ENCODE data around the gene SMC4. TPM values are rescaled to one million over a fixed set of nuclear protein-coding genes. Genes with fewer than 3 reads are reported as not detected.
A peak's percentile ranks its signal among the peaks of the same experiment; 100 is the strongest.

SMC4 gene
- total RNA-seq, 1 donor from 2014 or later = 34.1 TPM

DNA sequence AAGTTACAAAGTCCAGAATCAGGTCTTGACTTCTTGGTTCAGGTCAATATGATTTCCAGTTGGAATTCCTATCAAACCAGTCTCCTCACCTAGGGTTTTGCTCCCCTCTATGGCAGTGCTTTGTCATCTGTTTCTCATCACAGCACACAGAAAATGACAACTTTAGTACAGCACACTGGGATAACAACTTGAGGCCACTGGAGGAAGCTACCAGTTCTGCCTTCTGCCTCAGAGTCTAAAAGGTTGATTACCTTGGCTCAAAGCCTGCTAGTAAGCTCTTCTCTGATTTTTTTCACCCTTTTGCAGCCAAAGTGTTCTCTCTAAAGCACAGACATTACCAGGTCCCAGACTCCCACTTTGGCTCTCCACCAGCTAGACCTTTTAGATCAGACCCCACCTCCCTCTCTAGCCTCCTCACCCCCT is 75.0 kb downstream of the SMC4 start:
- peak overlapping the region; percentile 9 for H3K4me3 ChIP-seq (ENCODE audit: insufficient read depth, low read depth, low read length)
- no peaks in the 10 kb centered on the region for H4K20me1 ChIP-seq (ENCODE audit: insufficient read depth, low read length)
- H3K36me3 Mint-ChIP-seq (ENCODE audit: low read depth, unreplicated experiment) = no peaks in the 10 kb centered on the region
- H2AFZ ChIP-seq (ENCODE audit: low read depth, low read length) = no peak overlapping the region
- no peak overlapping the region for H3K4me3 Mint-ChIP-seq (ENCODE audit: unreplicated experiment)
- H3K27me3 ChIP-seq (ENCODE audit: insufficient read depth, low read length) = no peaks in the 10 kb centered on the region
- no peaks in the 10 kb centered on the region for H3K79me2 ChIP-seq (ENCODE audit: insufficient read depth, low read length)
- peak overlapping the region; percentile 79 for H3K4me2 ChIP-seq (ENCODE audit: low read length)
- H3K4me1 Mint-ChIP-seq (ENCODE audit: low read depth, unreplicated experiment) = peaks cover 8% of the 10 kb centered on the region
- peak overlapping the region; percentile 87 for H3K27ac ChIP-seq (ENCODE audit: low read depth, low read length)
- H3K27me3 Mint-ChIP-seq (ENCODE audit: low read depth, unreplicated experiment) = no peaks in the 10 kb centered on the region
- peaks cover 19% of the 10 kb centered on the region for H3K9me3 Mint-ChIP-seq (ENCODE audit: unreplicated experiment)
- FAIRE-seq (peak; percentile 13), DNase-seq (ENCODE audit: low read depth) (peak; percentile 64)
- no peak overlapping the region for H3K27ac Mint-ChIP-seq (ENCODE audit: unreplicated experiment)
- peaks cover 9% of the 10 kb centered on the region for H3K9me3 ChIP-seq (ENCODE audit: insufficient read depth, low read depth, low read length)
- H3K4me1 ChIP-seq (ENCODE audit: insufficient read depth, low read length) = peaks cover 48% of the 10 kb centered on the region
- no peak for TF ChIP-seq EZH2 (IDR thresholded peaks at IDR 0.05; ENCODE audit: insufficient read depth, low read length)
- TF ChIP-seq, protein P1, sequence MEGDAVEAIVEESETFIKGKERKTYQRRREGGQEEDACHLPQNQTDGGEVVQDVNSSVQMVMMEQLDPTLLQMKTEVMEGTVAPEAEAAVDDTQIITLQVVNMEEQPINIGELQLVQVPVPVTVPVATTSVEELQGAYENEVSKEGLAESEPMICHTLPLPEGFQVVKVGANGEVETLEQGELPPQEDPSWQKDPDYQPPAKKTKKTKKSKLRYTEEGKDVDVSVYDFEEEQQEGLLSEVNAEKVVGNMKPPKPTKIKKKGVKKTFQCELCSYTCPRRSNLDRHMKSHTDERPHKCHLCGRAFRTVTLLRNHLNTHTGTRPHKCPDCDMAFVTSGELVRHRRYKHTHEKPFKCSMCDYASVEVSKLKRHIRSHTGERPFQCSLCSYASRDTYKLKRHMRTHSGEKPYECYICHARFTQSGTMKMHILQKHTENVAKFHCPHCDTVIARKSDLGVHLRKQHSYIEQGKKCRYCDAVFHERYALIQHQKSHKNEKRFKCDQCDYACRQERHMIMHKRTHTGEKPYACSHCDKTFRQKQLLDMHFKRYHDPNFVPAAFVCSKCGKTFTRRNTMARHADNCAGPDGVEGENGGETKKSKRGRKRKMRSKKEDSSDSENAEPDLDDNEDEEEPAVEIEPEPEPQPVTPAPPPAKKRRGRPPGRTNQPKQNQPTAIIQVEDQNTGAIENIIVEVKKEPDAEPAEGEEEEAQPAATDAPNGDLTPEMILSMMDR (IDR thresholded peaks at IDR 0.05; ENCODE audit: insufficient read depth, low read depth, low read length) = no peak
- H3K9ac ChIP-seq (ENCODE audit: low read length) = peak overlapping the region; percentile 47
- H3K36me3 ChIP-seq (ENCODE audit: insufficient read depth, low read length) = no peaks in the 10 kb centered on the region

DNA sequence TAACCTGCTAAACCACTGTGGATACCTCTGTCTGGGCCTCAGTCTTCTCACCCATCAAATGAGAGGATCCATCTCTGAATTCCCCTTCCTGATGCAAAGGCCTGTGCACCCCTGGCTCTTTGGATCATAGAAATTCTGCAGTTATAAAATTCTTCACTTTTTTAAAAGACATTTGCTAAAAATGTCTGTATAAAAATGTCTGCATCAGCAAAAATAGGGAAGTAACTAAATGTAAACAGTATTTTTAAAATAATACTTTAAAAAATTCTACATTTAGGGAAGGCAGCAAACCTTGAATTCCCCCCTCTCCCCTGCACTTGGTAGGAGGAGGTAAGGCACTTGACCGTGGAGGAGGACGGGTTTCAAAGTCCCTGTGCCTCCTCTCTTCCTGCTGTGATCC is 75.7 kb downstream of the SMC4 start:
- Histone ChIP-seq H2AFZ (ENCODE audit: low read depth, low read length) (no peak overlapping the region), H3K27ac (ENCODE audit: low read depth, low read length) (peak overlapping the region; percentile 87), H3K36me3 (ENCODE audit: insufficient read depth, low read length) (no peaks in the 10 kb centered on the region), H3K79me2 (ENCODE audit: insufficient read depth, low read length) (no peaks in the 10 kb centered on the region), H3K9ac (ENCODE audit: low read length) (peak overlapping the region; percentile 47), H3K4me3 (ENCODE audit: insufficient read depth, low read depth, low read length) (no peak overlapping the region), H4K20me1 (ENCODE audit: insufficient read depth, low read length) (no peaks in the 10 kb centered on the region), H3K9me3 (ENCODE audit: insufficient read depth, low read depth, low read length) (peaks cover 8% of the 10 kb centered on the region), H3K27me3 (ENCODE audit: insufficient read depth, low read length) (no peaks in the 10 kb centered on the region), H3K4me1 (ENCODE audit: insufficient read depth, low read length) (peaks cover 48% of the 10 kb centered on the region), H3K4me2 (ENCODE audit: low read length) (peak overlapping the region; percentile 79)
- no peaks in the 10 kb centered on the region for H3K27me3 Mint-ChIP-seq (ENCODE audit: low read depth, unreplicated experiment)
- TF ChIP-seq EZH2 (IDR thresholded peaks at IDR 0.05; ENCODE audit: insufficient read depth, low read length) = no peak
- TF ChIP-seq, protein P1 (IDR thresholded peaks at IDR 0.05; ENCODE audit: insufficient read depth, low read depth, low read length) = no peak
- no peak for DNase-seq (ENCODE audit: low read depth)
- no peak overlapping the region for H3K4me3 Mint-ChIP-seq (ENCODE audit: unreplicated experiment)
- no peak overlapping the region for H3K27ac Mint-ChIP-seq (ENCODE audit: unreplicated experiment)
- peaks cover 13% of the 10 kb centered on the region for H3K9me3 Mint-ChIP-seq (ENCODE audit: unreplicated experiment)
- no peaks in the 10 kb centered on the region for H3K36me3 Mint-ChIP-seq (ENCODE audit: low read depth, unreplicated experiment)
- no peak for FAIRE-seq
- H3K4me1 Mint-ChIP-seq (ENCODE audit: low read depth, unreplicated experiment) = peaks cover 8% of the 10 kb centered on the region

DNA sequence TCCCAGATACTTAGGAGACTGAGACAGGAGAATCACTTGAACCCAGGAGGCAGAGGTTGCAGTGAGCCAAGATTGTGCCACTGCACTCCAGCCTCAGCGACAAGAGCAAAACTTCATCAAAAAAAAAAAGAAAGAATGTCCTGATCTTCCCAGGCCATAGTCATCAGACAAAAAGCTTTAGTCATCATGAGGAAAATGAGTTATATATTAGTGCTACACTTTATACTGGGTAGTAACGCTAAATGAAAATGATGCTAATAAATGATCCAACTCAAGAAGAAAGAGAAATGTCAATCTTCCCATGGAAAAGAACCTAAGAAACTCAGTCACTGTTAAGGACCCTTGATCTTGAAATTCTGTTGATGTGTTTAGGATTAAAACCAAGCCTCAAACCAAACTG is 76.4 kb downstream of the SMC4 start:
- Histone ChIP-seq H3K4me1 (ENCODE audit: insufficient read depth, low read length) (peaks cover 48% of the 10 kb centered on the region), H3K27me3 (ENCODE audit: insufficient read depth, low read length) (no peaks in the 10 kb centered on the region), H4K20me1 (ENCODE audit: insufficient read depth, low read length) (no peaks in the 10 kb centered on the region), H3K4me3 (ENCODE audit: insufficient read depth, low read depth, low read length) (no peak overlapping the region), H2AFZ (ENCODE audit: low read depth, low read length) (no peak overlapping the region), H3K79me2 (ENCODE audit: insufficient read depth, low read length) (no peaks in the 10 kb centered on the region), H3K9me3 (ENCODE audit: insufficient read depth, low read depth, low read length) (peaks cover 2% of the 10 kb centered on the region), H3K27ac (ENCODE audit: low read depth, low read length) (no peak overlapping the region), H3K36me3 (ENCODE audit: insufficient read depth, low read length) (no peaks in the 10 kb centered on the region), H3K9ac (ENCODE audit: low read length) (no peak overlapping the region), H3K4me2 (ENCODE audit: low read length) (no peak overlapping the region)
- DNase-seq (ENCODE audit: low read depth) (no peak), FAIRE-seq (no peak)
- Mint-ChIP-seq H3K27ac (ENCODE audit: unreplicated experiment) (no peak overlapping the region), H3K9me3 (ENCODE audit: unreplicated experiment) (peaks cover 7% of the 10 kb centered on the region), H3K27me3 (ENCODE audit: low read depth, unreplicated experiment) (no peaks in the 10 kb centered on the region), H3K4me1 (ENCODE audit: low read depth, unreplicated experiment) (peaks cover 9% of the 10 kb centered on the region), H3K36me3 (ENCODE audit: low read depth, unreplicated experiment) (peaks cover under 1% of the 10 kb centered on the region), H3K4me3 (ENCODE audit: unreplicated experiment) (no peak overlapping the region)
- TF ChIP-seq, protein P1 (IDR thresholded peaks at IDR 0.05; ENCODE audit: insufficient read depth, low read depth, low read length) = no peak
- no peak for TF ChIP-seq EZH2 (IDR thresholded peaks at IDR 0.05; ENCODE audit: insufficient read depth, low read length)
